Adipose tissue (tissue), 3 donors: Measurements from ENCODE around the gene PLEKHG4B. TPM values are rescaled to one million over a fixed set of nuclear protein-coding genes. Genes with fewer than 3 reads are reported as not detected.
"Not testable (repeated sequence)": the region's sequence is repeated elsewhere in the genome, so short reads cannot be mapped to it uniquely, and the experiment has no call there.

Experiments
- H3K27ac ChIP-seq: one replicate; pipeline ENCODE4 v1.5.1; 2013; ENCODE audit warnings: low read depth, low read length
- WGBS, 3 donors: extraction: QIAGEN DNeasy Blood & Tissue Kit; methylation state at CpG; one replicate each; pipeline ENCODE4 v1.1.7; 2013; 5-methylcytosine and 5-hydroxymethylcytosine counted together
- polyA plus RNA-seq, 3 donors: library from polyadenylated mRNA; stranded (reverse); fragments of 200-250 nt; gene quantifications; one replicate each; pipeline ENCODE4 v1.2.3, GENCODE V29; 2013
- donor health status: healthy with polysubstance abuse.
- donor health status: Bipolar disorder and iron deficiency.
- donor health status: healthy.

The PLEKHG4B gene
- polyA plus RNA-seq, 3 donors, result 0.04 to 0.45 (median 0.15) TPM

DNA sequence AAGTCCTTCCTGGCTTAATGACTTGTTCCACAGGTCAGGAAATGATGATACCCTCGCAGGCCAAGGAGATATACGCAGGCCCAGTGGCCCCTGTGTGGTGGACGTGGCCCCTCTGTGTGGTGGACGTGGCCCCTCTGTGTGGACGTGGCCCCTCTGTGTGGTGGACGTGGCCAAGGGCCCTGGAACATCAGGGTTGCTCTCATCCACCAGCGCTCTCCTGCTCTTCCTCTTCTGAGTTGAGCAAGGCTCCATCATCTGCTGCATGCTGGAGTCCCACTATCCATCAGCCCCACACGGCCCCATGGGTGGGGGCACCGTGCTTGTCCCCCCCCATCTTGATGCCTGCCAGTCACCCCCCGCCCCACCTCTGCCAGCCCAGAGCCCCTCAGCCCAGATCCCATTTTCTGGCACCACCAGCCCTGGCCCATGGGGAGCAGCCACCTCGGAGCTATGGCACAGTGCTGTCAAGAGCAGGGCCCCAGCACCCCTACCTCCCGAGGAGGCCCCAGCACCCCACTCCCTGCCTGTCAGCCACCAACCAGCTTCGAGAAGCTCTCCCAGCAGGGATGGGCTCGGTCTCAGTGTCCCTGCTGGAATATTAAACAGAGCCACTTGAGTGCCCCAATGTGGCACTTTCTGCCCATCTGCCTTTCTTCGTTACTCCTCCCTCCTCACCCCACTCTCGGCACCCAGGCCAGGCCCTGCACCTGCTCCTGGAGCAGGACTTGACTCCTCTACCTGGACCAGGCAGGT is 107.4 kb downstream of the PLEKHG4B start:
- WGBS, 3 donors, result 93 to 97% (median 96%) methylated on average over 16 of the region's 16 CpGs
- H3K27ac ChIP-seq, result no peak overlapping the region

DNA sequence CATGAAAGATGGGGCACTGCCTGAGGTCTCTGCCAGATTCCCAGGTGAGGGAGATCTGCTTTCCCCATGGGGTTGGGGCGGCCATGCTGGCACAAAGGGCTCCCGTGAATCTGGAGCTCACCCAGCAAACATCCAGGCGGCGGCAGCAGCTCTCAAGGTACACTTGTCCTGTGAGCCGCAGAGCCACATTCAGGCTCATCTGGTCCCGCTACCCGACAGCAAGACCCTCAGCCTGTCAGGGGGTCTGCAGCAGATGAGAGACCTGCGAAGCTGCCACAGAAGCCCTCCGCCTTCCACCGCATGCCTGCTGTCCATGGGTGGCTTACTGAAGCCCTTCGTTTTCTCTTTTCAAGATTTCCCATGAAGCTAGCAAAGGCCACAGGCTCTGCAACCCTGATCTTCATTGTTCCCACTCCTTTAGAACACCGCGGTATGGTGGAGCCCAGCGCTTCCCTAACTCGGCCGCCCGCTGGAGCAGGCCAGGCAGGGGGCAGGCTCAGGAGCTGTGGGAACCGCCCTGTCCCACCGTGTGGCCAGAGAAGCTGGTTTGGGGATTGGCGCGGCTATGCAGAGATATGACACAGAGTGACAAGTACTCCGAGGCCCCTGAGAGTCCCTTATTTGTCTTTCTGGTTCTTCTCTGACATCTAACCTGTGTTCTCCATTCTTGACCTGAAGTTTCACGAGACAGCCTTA is 108.1 kb downstream of the PLEKHG4B start:
- H3K27ac ChIP-seq, result no peak overlapping the region
- WGBS, 3 donors, result 85 to 92% (median 91%) methylated on average over 23 of the region's 23 CpGs

GRCh38 chr5:200985-201384 is 109.0 kb downstream of the PLEKHG4B start:
- H3K27ac ChIP-seq, result no peak overlapping the region
- 53 to 64% (median 62%) methylated on average over 4 of the region's 4 CpGs for WGBS, 3 donors

DNA sequence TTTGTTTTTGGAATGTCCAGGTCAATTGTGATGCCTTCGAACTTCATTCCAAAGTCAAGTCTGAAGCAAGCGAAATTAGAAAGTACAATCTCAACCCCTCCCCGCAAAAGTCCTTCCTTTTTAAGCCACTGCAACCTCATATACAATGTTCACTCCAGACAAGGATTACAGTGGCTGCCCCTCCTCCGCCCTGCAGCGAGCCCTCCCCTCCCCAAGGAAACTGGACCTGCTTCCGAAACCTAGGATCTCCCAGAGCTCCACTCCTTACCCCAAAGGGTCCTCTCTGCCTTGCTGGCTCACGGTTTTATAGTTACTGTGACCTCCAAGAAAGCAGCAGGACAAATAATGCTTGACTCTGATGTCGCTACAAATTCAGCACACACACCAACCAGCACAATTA is 109.7 kb downstream of the PLEKHG4B start:
- no peak overlapping the region for H3K27ac ChIP-seq
- WGBS, 3 donors, result 85 to 95% (median 92%) methylated on average over 8 of the region's 8 CpGs

DNA sequence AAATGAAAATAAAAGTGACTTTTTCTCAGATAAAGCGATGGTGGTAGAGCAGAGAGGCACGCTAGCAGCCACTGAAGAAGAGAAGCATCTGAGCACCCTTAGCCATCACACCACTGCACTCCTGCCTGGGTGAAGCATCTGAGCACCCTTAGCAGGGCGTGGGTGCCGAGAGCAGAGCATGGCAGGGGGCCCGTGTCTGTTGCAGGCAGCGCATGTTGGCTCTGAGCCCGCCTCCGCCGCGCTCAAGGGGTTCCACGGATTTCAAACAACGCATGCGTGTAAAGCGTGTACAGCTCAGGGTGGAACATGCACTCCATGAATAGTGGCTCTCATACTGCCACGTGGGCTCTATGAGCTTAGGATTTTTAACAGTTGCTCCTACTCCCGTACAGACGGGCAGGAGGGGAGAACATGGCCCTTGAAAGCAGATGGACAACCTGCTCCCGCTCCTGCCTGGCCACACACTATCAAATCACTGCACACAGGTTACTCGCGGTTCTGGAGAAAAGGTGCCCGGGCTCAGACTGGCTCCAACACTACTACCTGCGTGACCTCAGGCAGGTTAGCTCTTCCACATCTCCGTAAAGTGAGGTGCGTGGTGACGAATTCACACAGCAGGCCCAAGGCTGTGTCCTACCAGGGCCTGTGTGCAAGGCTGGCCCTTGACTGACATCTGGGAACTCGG is 111.4 kb downstream of the PLEKHG4B start:
- WGBS, 3 donors, result 90 to 93% (median 92%) methylated on average over 26 of the region's 26 CpGs
- H3K27ac ChIP-seq, result no peak overlapping the region

- no peak overlapping the region for H3K27ac ChIP-seq
- WGBS, 3 donors, result 79 to 93% (median 83%) methylated on average over 6 of the region's 6 CpGs
Observed at GRCh38 chr5:204001-204400, 112.0 kb downstream of the PLEKHG4B start.

DNA sequence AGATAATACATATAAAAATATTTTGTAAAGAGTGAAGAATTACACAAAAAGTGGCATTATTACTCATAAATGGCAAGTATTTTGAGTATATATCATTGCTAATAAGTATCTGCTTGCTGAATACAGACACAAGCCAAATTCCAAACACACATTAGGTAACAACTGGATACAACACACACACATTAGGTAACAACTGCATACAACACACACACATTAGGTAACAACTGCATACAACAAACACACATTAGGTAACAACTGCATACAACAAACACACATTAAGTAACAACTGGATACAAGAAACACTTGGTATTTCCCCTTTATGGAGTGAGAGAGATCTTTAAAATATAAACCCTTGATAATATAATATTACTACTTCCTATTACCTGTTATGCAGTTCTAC is 112.5 kb downstream of the PLEKHG4B start:
- no peak overlapping the region for H3K27ac ChIP-seq

DNA sequence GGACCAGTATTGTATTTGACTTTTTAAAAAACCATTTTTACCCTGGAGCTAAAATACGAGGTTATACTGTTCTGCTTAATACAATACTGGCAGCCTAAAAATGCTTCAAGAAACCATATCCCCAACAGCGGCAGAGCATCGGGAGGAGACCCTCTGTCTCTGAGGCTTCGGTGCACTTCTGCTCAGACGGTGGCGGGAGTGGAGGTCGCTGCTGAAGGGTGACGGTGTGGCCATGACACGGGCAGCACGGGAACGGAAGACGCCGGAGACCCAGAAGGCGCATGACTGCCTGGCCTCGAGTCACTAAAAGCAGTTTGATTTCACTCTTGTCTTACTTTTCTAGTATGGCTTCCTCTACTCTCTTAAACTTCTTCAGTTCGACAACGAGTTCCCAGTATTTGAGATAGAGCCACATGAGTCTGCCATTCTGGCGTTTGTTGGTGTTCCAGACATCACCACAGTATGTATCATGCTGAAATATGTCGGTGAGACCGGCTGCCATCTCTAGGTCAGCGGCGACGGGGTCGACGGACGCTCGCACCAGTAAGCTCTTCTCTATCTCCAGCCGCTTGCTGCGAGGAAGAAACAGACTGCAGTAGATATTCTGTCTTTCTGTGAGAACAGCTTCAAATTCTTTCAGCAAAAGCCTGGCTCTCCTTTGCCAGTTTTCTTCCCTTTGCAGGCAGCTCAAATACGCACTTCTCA is 113.2 kb downstream of the PLEKHG4B start:
- 92 to 96% (median 94%) methylated on average over 30 of the region's 30 CpGs for WGBS, 3 donors
- no peak overlapping the region for H3K27ac ChIP-seq

DNA sequence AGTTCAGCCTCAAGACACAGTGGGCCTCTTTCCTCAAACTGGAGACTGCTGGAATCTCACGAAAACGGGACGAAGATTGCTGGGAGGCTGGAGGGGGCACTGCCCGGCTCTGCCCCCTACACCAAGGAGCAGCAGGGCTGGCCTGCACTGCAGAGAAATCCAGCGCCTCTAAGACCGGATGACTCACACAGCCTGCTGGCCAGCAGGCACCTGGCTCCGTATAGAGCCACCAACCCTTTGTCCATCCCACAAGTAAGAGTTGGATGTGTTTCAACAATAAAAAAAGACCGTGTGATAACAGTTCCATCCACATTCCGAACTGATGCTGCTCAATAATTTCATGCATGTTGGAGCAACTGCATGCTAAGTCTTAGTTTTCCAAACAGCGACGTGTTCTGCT is 114.4 kb downstream of the PLEKHG4B start:
- no peak overlapping the region for H3K27ac ChIP-seq
- 58 to 80% (median 64%) methylated on average over 11 of the region's 11 CpGs for WGBS, 3 donors

- WGBS, 3 donors, result 73 to 82% (median 79%) methylated on average over 8 of the region's 8 CpGs
- H3K27ac ChIP-seq, result no peak overlapping the region
Observed at GRCh38 chr5:206927-207536, 115.1 kb downstream of the PLEKHG4B start.

GRCh38 chr5:207599-207998 is 115.6 kb downstream of the PLEKHG4B start:
- no peak overlapping the region for H3K27ac ChIP-seq
- WGBS, 3 donors, result 72 to 88% (median 83%) methylated on average over 14 of the region's 14 CpGs

DNA sequence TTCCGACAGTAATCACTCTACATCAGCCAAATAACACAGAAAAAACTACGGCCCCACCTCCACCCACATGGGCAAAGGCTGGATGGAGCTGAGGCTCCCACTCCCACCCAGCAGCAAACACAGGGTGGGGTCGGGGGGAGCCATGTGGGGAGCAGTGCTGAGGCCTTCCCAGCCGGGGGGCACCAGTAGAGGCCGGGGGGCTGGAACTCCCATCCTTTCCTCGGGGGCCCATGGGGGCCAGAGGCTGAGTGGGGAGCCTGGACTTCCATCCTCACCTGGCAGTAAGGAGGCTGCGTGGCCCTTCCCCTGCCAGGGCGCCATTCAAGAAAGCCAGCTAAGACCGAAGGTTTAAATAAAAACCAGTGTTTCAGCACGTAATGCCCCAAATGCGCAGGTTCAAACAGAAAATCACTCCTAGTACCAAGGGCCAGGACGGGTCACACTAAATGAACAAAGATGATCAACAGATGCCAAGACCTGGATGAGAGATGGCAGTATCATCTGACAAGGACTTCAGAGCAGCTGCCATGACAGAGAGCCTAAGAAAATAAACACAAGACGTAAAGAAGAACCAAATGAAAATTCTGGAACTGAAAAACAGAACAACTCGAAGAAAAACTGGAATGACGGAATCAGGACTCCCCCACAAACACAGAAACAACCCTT is 116.6 kb downstream of the PLEKHG4B start:
- WGBS, 3 donors, result 88% methylated on average over 15 of the region's 15 CpGs
- no peak overlapping the region for H3K27ac ChIP-seq

DNA sequence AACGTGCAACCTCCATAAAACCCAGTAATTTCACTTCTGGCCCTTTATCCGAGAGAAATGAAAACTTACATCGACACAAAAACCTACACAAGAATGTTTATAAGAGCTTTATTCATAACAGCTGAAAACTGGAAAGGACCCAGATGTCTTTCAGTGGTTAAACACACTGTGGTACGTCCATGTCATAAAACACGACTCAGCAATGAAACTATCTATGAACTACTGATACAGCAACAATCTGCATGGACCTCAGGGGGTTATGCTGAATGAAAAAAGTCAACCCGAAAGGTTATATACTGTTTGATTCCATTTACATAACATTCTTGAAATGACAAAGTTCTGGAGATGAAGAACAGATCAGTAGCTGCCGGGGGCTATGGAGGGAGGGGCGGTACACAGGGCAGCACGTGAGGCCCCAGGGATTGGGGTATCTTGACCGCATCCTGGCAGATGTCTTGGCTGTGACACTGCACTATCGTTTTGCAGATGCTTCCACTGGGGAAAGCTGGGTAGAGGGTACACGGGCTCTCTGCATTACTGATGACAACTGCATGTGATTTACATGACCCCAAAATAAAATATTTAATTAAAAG is 121.9 kb downstream of the PLEKHG4B start:
- 90 to 94% (median 91%) methylated on average over 12 of the region's 12 CpGs for WGBS, 3 donors
- H3K27ac ChIP-seq, result no peak overlapping the region

DNA sequence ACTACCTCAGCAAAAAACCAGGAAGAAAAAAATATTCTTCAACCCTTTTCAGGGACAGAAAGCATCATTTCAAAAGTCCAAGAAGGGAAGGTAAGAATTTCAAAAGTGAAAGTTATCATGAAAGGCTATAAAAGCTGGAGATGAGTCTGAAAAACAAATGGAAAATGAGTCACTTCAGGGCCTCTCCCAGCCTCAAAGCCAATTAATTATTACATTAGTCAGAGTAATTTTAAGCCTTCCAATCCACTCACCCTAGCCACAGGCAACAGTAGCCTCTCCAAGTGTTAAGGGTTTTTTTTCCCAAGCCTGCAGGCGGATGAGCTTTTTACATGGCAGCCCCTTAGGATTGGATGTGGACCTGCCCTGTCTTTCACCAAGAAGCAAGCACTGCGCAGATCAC is 123.3 kb downstream of the PLEKHG4B start:
- H3K27ac ChIP-seq, result not testable (repeated sequence)
- 85 to 95% (median 88%) methylated on average over 1 to 2 of the region's 2 CpGs for WGBS, 3 donors

DNA sequence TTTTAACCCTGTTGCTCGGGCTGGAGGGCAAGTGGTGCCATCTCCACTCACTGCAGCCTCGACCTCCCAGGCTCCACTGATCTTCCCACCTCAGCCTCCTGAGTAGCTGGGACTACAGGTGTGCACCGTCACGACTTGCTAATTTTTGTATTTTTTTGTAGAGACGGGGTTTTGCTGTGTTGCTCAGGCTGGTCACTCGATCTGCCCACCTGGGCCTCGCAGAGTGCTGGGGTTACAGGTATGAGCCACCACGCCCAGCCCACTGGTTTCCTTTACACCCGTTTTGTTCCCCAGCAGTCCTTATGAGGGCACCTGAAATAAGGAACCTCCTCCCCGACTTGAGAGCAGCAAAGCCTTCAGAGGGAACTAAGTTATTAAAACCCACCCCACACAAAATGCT is 124.1 kb downstream of the PLEKHG4B start:
- H3K27ac ChIP-seq, result not testable (repeated sequence)
- 84 to 95% (median 90%) methylated on average over 8 to 9 of the region's 10 CpGs for WGBS, 3 donors

DNA sequence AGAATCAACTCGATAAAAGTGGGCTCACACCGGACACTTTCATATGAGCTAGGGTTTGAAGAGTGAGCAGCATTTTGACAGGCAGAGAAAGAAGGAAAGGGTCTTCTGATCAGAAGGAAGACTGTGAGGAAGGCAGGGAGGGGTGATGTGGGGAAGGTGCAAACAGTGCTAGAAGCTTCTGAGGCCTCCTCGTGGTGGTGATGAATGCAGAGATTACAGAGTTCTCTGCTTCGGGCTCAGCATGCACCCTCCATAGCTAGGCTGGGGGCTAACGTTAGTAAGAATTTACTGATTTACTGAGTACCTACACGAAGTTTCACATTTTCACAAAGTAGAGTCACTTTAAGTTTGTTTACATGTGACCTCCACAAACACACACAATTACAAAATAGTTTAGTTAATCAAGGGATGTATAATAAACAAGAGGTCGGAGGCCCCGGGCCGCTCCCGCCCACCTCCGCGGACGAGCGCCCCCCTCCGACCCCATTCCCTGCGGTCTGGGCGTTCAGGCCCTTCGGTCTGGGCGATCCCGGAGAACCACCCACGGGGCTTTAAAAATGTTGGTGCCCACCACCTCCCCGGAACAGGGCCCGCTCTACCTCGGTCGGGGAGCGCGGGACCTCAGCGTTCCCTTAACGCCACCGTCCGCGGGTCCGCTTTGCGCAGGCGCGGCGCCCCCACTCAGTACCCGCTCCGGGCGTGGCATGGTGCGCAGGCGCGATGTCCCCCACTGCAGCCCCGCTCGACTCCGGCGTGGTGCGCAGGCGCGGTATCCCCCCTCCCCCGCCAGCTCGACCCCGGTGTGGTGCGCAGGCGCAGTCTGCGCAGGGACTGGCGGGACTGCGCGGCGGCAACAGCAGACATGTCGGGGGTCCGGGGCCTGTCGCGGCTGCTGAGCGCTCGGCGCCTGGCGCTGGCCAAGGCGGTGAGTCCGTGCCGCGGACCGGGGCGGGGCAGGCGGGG is 125.8 kb downstream of the PLEKHG4B start, which contains the start of the genes CCDC127 and SDHA:
Gene CCDC127 (minus strand): TSS at position 660 of the 963 bp plus-strand sequence. CDS start 1,304 bp downstream, outside the sequence.
Gene SDHA (plus strand): TSS at position 827 of the 963 bp plus-strand sequence. CDS start 36 bp downstream, at position 863.
- not testable (repeated sequence) for H3K27ac ChIP-seq
- WGBS, 3 donors, result 1% methylated on average over 68 to 75 of the region's 75 CpGs
